Measurements from ENCODE around the gene STK32A.
A peak's percentile ranks its signal among the peaks of the same experiment; 100 is the strongest.

Gene STK32A

GRCh38 chr5:147391781-147392180 lies 157.0 kb downstream of the STK32A start:
- DNase-seq (ENCODE audit: low spot score), result peak; percentile 38

- no peak for DNase-seq (ENCODE audit: low spot score)
Observed at GRCh38 chr5:147393874-147394672, 159.2 kb downstream of the STK32A start.

GRCh38 chr5:147396070-147396823 lies 161.4 kb downstream of the STK32A start:
- DNase-seq (ENCODE audit: low spot score), result no peak

- DNase-seq (ENCODE audit: low spot score), result peak; percentile 12
Observed at GRCh38 chr5:147397616-147398015, 162.8 kb downstream of the STK32A start.

GRCh38 chr5:147398860-147399259 lies 164.0 kb downstream of the STK32A start:
- DNase-seq (ENCODE audit: low spot score), result no peak

- no peak for DNase-seq (ENCODE audit: low spot score)
Observed at GRCh38 chr5:147400126-147400809, 165.4 kb downstream of the STK32A start.

- no peak for DNase-seq (ENCODE audit: low spot score)
Observed at GRCh38 chr5:147400881-147401280, 166.1 kb downstream of the STK32A start.

GRCh38 chr5:147403651-147404640 lies 169.1 kb downstream of the STK32A start:
- DNase-seq (ENCODE audit: low spot score), result no peak

- DNase-seq (ENCODE audit: low spot score), result no peak
Observed at GRCh38 chr5:147404706-147405105, 169.9 kb downstream of the STK32A start.

- no peak for DNase-seq (ENCODE audit: low spot score)
Observed at GRCh38 chr5:147406636-147407035, 171.8 kb downstream of the STK32A start.

GRCh38 chr5:147407094-147407681 lies 172.4 kb downstream of the STK32A start:
- no peak for DNase-seq (ENCODE audit: low spot score)

GRCh38 chr5:147408980-147409379 lies 174.2 kb downstream of the STK32A start:
- DNase-seq (ENCODE audit: low spot score), result no peak

GRCh38 chr5:147410496-147411358 lies 175.9 kb downstream of the STK32A start:
- no peak for DNase-seq (ENCODE audit: low spot score)

- no peak for DNase-seq (ENCODE audit: low spot score)
Observed at GRCh38 chr5:147411359-147412319, 176.8 kb downstream of the STK32A start.

GRCh38 chr5:147412561-147412960 lies 177.7 kb downstream of the STK32A start:
- no peak for DNase-seq (ENCODE audit: low spot score)

GRCh38 chr5:147413266-147413665 lies 178.4 kb downstream of the STK32A start:
- no peak for DNase-seq (ENCODE audit: low spot score)

GRCh38 chr5:147415651-147416050 lies 180.8 kb downstream of the STK32A start:
- DNase-seq (ENCODE audit: low spot score), result no peak

GRCh38 chr5:147417135-147417813 lies 182.4 kb downstream of the STK32A start:
- DNase-seq (ENCODE audit: low spot score), result no peak
